Stimulated activated CD8-positive, alpha-beta memory T cell treated with anti-CD3 and anti-CD28 coated beads, Interleukin-12 subunit alpha, Interleukin-12 subunit beta, amount 100 ng/mL, for 24 hours (primary cell): ENCODE data around the gene ARHGEF25.
"Not testable (repeated sequence)": the region's sequence is repeated elsewhere in the genome, so short reads cannot be mapped to it uniquely, and the experiment has no call there.

Experiments used
- DNase-seq: peaks from one replicate; pipeline ENCODE4 v3.0.0-alpha.2; 2020; ENCODE audit errors: extremely low read depth

The ARHGEF25 gene

GRCh38 chr12:57636731-57637130, 25.5 kb downstream of the ARHGEF25 start:
- not testable (repeated sequence) for DNase-seq

DNA sequence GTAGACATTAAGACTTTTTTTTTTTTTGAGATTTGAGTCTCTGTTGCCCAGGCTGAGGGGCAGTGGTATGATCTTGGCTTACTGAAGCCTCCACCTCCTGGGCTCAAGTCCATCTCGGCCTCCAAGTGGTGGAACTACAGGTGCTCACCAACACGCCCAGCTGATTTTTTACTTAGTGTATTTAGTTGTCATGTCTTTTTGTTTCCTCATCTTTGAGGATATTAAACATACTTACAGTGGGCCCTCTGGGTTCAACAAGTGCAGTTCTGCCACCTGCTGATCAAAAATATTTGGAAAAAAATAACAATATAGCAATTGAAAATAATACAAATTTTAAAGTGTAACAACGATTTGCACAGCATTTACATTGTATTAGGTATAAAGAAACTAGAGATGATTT, 26.1 kb downstream of the ARHGEF25 start:
- DNase-seq: no peak

DNA sequence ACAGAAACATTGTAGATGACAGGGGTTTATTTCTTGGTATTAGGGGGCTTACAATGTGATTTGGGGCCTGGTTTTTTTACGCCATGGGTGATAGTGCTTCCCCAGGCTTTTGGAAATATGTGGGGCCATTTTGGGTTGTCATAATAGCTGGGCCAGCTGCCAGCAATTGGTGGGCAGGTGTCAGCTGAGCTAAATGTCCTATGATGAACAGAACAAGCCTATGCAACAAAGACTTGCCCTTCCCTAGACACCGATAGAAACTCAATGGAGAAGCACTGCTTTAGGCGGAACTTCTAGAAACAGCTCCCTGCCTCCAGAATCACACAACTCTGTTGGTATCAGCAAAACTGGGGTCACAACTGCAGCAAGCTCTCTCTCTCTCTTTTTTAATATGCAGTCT, 26.9 kb downstream of the ARHGEF25 start:
- no peak for DNase-seq

GRCh38 chr12:57640175-57641042, 29.2 kb downstream of the ARHGEF25 start:
- DNase-seq: no peak

GRCh38 chr12:57641699-57642442, 30.6 kb downstream of the ARHGEF25 start:
- DNase-seq: no peak

DNA sequence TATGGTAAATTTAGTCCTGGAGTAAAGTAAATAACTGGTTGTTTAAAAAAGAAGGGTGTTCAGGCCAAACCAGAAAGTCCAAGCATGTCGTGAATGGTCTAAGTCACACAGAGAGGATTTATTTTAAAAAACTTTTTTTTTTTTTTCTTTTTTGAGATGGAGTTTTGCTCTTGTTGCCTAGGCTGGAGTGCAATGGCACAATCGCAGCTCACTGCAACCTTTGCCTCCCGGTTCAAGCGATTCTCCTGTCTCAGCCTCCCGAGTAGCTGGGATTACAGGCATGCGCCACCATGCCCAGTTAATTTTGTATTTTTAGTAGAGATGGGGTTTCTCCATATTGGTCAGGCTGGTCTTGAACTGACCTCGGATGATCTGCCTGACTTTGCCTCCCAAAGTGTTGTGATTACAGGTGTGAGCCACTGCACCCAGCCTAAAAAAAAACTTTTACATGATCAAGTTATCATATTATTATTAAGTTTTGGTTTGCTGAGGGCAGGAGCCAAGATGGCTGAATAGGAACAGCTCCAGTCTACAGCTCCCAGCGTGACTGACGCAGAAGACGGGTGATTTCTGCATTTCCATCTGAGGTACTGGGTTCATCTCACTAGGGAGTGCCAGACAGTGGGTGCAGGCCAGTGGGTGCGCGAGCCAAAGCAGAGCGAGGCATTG, 34.9 kb downstream of the ARHGEF25 start:
- DNase-seq: not testable (repeated sequence)

DNA sequence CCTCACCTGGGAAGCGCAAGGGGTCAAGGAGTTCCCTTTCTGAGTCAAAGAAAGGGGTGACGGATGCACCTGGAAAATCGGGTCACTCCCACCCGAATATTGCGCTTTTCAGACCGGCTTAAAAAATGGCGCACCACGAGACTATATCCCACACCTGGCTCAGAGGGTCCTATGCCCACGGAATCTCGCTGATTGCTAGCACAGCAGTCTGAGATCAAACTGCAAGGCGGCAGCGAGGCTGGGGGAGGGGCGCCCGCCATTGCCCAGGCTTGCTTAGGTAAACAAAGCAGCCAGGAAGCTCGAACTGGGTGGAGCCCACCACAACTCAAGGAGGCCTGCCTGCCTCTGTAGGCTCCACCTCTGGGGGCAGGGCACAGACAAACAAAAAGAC, 35.4 kb downstream of the ARHGEF25 start:
- not testable (repeated sequence) for DNase-seq

DNA sequence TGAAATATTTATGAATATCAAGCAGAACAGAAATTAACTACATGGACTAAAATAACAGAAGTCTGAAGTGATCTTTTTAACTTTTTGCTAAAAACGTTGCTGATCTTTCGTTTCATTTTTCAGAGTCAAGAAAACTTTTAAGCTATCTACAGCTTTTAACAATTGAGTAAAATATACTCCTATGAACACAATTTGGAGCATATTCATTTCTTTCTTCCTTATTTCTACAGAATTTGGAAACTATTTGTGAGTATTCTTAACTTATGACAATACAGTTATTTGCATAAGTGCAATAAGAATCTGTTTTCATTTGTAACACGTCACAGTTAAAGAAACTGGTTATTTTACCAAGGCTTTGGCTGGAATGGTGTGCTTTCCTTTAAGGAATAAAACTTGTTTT, 42.8 kb downstream of the ARHGEF25 start:
- no peak for DNase-seq

GRCh38 chr12:57655541-57656240, 44.5 kb downstream of the ARHGEF25 start:
- no peak for DNase-seq

DNA sequence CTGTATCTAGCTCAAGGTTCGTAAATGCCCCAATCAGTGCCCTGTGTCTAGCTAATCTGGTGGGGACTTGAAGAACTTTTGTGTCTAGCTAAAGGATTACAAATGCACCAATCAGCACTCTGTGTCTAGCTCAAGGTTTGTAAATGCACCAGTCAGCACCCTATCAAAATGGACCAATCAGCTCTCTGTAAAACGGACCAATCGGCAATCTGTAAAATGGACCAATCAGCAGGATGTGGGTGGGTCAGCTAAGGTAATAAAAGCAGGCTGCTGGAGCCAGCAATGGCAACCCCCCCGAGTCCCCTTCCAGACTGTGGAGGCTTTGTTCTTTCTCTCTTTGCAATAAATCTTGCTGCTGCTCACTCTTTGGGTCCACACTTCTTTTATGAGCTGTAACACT, 45.2 kb downstream of the ARHGEF25 start:
- not testable (repeated sequence) for DNase-seq

DNA sequence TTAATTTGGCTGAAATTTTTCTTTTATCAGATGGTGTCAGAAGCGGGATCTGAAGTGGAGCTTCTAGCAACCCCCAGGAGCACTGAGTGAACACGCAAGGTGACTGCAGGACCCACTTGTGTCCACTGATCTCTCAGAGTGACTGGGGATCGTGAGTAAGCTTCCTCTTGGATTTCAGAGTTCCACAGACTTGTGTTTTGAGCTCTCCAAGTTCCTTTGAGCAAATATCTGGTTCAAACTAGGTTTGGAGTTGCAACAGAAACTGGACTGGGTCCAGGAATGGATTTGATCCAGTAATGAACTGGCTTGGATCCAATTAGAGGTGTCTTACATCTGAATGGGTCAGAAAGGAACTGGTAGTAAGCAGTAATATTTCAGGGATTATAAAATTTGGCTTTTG, 46.5 kb downstream of the ARHGEF25 start:
- DNase-seq: no peak

DNA sequence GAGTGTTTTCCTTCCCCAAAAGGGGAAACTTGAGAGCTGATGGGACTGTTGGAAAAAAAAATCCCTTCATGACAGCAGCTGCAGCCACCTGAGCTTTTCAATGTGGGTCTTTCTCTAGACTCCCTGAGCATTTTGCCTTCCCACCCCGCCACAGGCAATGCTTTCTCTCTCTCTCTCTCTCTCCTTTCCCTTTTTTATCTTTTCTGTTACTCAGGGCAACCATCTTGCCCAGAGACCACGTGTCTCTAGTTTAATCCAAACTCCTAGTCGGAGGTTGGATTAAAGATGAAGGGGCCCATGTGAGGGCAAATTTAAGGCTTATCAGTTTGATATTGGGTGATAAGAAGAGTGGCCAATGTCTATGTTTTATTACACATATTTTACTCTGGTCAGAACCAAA, 47.7 kb downstream of the ARHGEF25 start:
- no peak for DNase-seq

DNA sequence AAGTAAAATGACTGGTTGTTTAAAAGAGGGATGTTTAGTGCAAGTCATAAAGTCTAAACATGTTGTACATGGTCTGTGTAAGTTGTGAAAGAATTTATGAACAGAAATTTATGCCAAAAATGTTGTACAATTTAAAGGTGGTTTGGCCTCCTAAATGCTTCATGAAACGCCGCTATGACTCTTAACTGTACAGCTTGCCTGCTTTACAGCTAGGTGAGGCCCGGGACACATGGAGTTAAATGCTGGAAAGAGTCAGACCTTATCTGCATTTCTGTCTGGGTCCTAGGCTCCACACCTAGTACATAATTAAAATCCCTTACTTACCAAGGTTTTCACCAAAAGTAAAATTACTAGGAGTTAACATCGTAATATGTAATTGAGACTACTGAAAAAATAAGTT, 50.1 kb downstream of the ARHGEF25 start:
- DNase-seq: no peak

- not testable (repeated sequence) for DNase-seq
These were observed 54.0 kb downstream of the ARHGEF25 start for GRCh38 chr12:57665066-57665820.
